NCI-H345 (cell line): ENCODE results near the gene KLF14.
"Not testable (repeated sequence)": the region's sequence is repeated elsewhere in the genome, so short reads cannot be mapped to it uniquely, and the experiment has no call there.

Experiments
- DNase-seq: peaks from one replicate; lab custom pipeline; 2025; lab: John Stamatoyannopoulos, UW

The KLF14 gene

GRCh38 chr7:130719541-130719940 is 14.5 kb downstream of the KLF14 start:
- no peak for DNase-seq

GRCh38 chr7:130712416-130712815 is 21.6 kb downstream of the KLF14 start:
- DNase-seq = no peak

- no peak for DNase-seq
Measured at GRCh38 chr7:130708766-130709165, 25.2 kb downstream of the KLF14 start.

- no peak for DNase-seq
Measured at GRCh38 chr7:130708001-130708400, 26.0 kb downstream of the KLF14 start.

- no peak for DNase-seq
Measured at GRCh38 chr7:130703851-130704250, 30.2 kb downstream of the KLF14 start.

- no peak for DNase-seq
Measured at GRCh38 chr7:130701650-130702049, 32.4 kb downstream of the KLF14 start.

GRCh38 chr7:130700760-130701159 is 33.2 kb downstream of the KLF14 start:
- no peak for DNase-seq

- DNase-seq = no peak
Measured at GRCh38 chr7:130699686-130700085, 34.3 kb downstream of the KLF14 start.

GRCh38 chr7:130697820-130698219 is 36.2 kb downstream of the KLF14 start:
- DNase-seq = no peak

GRCh38 chr7:130695840-130696239 is 38.2 kb downstream of the KLF14 start:
- DNase-seq = peak; percentile 3

- DNase-seq = not testable (repeated sequence)
Measured at GRCh38 chr7:130692396-130692795, 41.6 kb downstream of the KLF14 start.

GRCh38 chr7:130689683-130690082 is 44.3 kb downstream of the KLF14 start:
- no peak for DNase-seq

- no peak for DNase-seq
Measured at GRCh38 chr7:130683026-130683425, 51.0 kb downstream of the KLF14 start.
